Measurements from ENCODE around the gene WDR64. TPM values are rescaled to one million over a fixed set of nuclear protein-coding genes. Genes with fewer than 3 reads are reported as not detected.

WDR64 gene
- total and polyA plus RNA-seq, 2 of the 13 experiments (the other 11 are each of a cell fraction or from before 2014, with no cell fraction given) = not detected

- H3K79me2 ChIP-seq (ENCODE audit: insufficient read depth, low read length) = peaks cover 24% of the 10 kb centered on the region
Measured at GRCh38 chr1:241636291-241636690, 15.8 kb upstream of the WDR64 start.

More at GRCh38 chr1:241636291-241636690, 15.8 kb upstream of the WDR64 start:
- Histone ChIP-seq H3K27me3 (ENCODE audit: control insufficient read depth in 1 of 2, insufficient read depth in 2 of 2, low read length in 2 of 2) (no peaks in the 10 kb centered on the region; a peak in 1 of 5 replicates), H3K9me3 (ENCODE audit: low read length) (no peaks in the 10 kb centered on the region), H4K20me1 (ENCODE audit: insufficient read depth, low read length) (peaks cover 6% of the 10 kb centered on the region; the same call in 1 of the 2 replicates), H3K9ac (ENCODE audit: insufficient read depth, low read depth, low read length) (no peak overlapping the region), H3K4me3 (replicated peaks in 1 of 3; ENCODE audit: insufficient read depth in 1 of 3, low read depth in 2 of 3, low read length in 3 of 3) (no peak overlapping the region), H3K4me2 (ENCODE audit: low read depth, low read length) (no peak overlapping the region), H3K36me3 (replicated peaks in 1 of 2; ENCODE audit: control insufficient read depth in 1 of 2, insufficient read depth in 2 of 2, low read length in 2 of 2) (peaks cover 2 to 18% of the 10 kb centered on the region in 2 experiments; a peak in 4 of 5 replicates), H2AFZ (ENCODE audit: low read length) (no peak overlapping the region), H3K27ac (ENCODE audit: extremely low read length, insufficient read depth, low read length) (no peak overlapping the region), H3K4me1 (ENCODE audit: insufficient read depth, low read length) (peaks cover 39% of the 10 kb centered on the region)
- TF ChIP-seq ATM (IDR thresholded peaks at IDR 0.05; ENCODE audit: borderline replicate concordance) = no peak
- TF ChIP-seq ZNF20 (CRISPR knock-in tag; IDR thresholded peaks at IDR 0.05) = no peak
- no peak for TF ChIP-seq ZSCAN5A (CRISPR knock-in tag; IDR thresholded peaks at IDR 0.05; ENCODE audit: borderline replicate concordance)
- no peak for TF ChIP-seq PRDM10 (CRISPR knock-in tag; IDR thresholded peaks at IDR 0.05; ENCODE audit: low read depth)
- TF ChIP-seq ETV6 (CRISPR knock-in tag; conservative IDR thresholded peaks at IDR 0.05) = no peak
- TF ChIP-seq THAP11 (CRISPR knock-in tag; IDR thresholded peaks at IDR 0.05) = no peak
- no peak for TF ChIP-seq NFRKB (IDR thresholded peaks at IDR 0.05)
- TF ChIP-seq NCOR1 (IDR thresholded peaks at IDR 0.05; ENCODE audit: borderline replicate concordance, low read length) = no peak
- no peak for TF ChIP-seq POLR2AphosphoS5 (IDR thresholded peaks at IDR 0.05; ENCODE audit: low read depth, low read length)
- no peak for TF ChIP-seq ZNF564 (CRISPR knock-in tag; IDR thresholded peaks at IDR 0.05)
- no peak for TF ChIP-seq SALL2 (CRISPR knock-in tag; IDR thresholded peaks at IDR 0.05)
- TF ChIP-seq GTF3A (CRISPR knock-in tag; conservative IDR thresholded peaks at IDR 0.05) = no peak
- intact Hi-C loops (cut with micrococcal nuclease; ENCODE audit: unreplicated experiment) = no loop called here
- 95% methylated on average over 1 of the region's 1 CpG for WGBS (ENCODE audit: low lambda C conversion rate)
- CTCF ChIA-PET (ENCODE audit: low intra/inter-chr PET ratio, low total read pairs) = no interaction called here
- no peak for FAIRE-seq
- ATAC-seq = no peak
- no peak for DNase-seq (ENCODE audit: low spot score)
- in situ Hi-C loops (cut with HindIII; ENCODE audit: extremely low pct_ligation_motif_present, low pct_unique_long_range_greater_than_20kb) = loop anchor here (10.0 kb wide), 1 partner anchor 111 kb away; no protein-coding TSS in a partner anchor
- POLR2A ChIA-PET = no interaction called here
- BruUV-seq (replicated peaks) = no TSS peak
